Measurements from ENCODE around the gene KIAA0753.

The KIAA0753 gene

DNA sequence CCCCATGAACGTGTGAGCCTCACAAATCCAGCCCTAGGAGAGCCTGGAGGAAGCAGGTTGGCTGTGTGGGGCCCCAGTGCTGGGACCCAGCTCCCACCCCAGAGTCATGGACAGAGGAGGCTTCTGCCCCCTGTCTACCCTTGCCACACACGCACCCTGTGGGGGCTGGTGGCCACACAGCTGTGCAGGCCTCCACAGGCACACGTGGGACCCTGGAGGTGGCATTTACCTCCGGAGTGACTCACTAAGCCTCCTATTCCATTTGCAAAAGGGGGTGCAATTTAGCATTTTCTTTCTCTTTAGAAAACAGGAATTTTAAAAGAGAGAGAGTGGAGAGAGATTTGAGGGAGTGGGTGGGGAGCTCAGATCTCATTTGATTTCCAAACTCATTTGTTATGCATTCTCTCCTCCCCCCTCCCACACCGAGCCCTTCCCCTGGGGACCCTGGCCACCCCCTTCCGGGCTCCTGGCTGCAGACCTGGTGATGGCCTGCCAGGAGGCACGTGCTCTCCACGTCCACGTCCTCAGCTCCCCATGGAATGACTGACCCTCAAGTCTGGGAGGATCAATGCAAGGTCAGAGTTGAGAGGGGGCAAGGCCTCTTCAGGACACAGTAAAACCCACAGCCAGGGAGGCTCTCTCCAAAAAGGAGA lies 91.0 kb downstream of the KIAA0753 start:
- in situ Hi-C loops (cut with MboI; ENCODE audit: low sequenced_read_pairs) = no loop called here

GRCh38 chr17:6548578-6549330 lies 91.8 kb downstream of the KIAA0753 start:
- in situ Hi-C loops (cut with MboI; ENCODE audit: low sequenced_read_pairs) = no loop called here

DNA sequence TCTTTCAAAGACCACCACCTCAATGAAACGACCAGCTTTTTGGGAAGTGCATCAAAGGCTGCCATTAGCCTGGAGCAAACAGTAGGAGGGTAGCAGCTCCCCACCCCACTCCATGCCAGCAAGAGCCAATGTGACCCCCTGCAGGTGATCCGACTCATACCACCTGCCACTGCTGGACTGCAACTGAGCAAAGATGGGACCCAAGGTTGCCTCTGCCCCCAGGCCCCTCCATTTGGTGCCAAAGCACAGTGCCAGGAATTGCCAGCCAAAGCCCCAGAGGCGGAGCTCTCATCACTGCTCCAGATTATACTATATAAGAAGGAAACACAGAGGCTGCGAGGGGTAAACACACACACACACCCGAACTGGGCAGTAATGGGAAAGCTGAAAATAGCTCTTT lies 92.5 kb downstream of the KIAA0753 start:
- in situ Hi-C loops (cut with MboI; ENCODE audit: low sequenced_read_pairs) = no loop called here

- in situ Hi-C loops (cut with MboI; ENCODE audit: low sequenced_read_pairs) = no loop called here
These were observed 93.2 kb downstream of the KIAA0753 start for GRCh38 chr17:6547336-6547735.

DNA sequence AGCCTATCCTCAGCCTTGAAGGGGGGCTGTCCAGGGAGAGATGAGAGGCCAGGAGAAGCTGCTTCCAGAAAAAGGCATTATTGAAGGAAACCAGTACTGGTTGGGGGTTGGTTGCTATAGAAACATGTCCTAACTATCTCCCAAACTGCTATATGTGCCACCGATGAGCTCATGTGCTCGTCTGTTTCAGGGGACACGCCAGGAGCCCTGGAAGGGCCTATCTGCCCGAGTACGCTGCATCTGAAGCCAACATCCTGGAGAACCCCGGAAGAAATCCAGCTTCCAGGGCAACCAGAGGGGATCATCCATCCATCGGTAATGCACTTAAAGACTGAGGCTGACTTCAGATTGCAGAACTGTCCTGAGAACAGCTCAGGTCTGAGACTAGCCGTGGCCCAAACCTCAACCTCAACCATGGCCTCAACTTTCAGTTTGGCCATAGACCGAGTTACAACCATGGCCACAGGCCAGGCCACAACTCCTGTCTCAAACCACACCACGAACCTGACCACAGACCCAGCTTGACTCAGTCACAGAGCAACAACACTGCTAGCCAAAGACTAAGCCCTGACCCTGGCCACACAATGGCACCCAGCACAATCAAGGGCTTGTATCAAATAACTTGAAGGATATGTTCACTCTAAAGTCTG lies 94.3 kb downstream of the KIAA0753 start:
- in situ Hi-C loops (cut with MboI; ENCODE audit: low sequenced_read_pairs) = no loop called here

DNA sequence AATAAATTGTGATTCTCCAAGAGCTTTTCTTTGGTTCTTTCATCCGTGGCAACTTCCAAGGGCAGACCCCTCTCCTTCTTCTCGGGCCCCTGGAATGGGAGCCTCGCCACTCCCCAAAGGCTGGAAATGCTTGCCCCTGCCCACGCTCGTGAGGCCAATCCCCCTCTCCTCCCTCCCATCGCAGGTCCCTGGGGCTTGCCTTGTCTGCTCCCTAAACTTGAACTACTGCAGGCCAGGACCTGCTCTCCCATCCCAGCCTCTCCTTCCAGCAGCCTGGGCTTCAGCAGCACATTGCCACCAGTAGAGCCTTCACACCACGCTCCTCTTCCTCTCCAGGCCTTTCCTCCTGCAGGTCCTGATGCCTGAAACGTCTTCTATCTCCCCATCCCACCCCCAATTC lies 95.2 kb downstream of the KIAA0753 start:
- in situ Hi-C loops (cut with MboI; ENCODE audit: low sequenced_read_pairs) = no loop called here

GRCh38 chr17:6544011-6544370 lies 96.5 kb downstream of the KIAA0753 start:
- in situ Hi-C loops (cut with MboI; ENCODE audit: low sequenced_read_pairs) = no loop called here

DNA sequence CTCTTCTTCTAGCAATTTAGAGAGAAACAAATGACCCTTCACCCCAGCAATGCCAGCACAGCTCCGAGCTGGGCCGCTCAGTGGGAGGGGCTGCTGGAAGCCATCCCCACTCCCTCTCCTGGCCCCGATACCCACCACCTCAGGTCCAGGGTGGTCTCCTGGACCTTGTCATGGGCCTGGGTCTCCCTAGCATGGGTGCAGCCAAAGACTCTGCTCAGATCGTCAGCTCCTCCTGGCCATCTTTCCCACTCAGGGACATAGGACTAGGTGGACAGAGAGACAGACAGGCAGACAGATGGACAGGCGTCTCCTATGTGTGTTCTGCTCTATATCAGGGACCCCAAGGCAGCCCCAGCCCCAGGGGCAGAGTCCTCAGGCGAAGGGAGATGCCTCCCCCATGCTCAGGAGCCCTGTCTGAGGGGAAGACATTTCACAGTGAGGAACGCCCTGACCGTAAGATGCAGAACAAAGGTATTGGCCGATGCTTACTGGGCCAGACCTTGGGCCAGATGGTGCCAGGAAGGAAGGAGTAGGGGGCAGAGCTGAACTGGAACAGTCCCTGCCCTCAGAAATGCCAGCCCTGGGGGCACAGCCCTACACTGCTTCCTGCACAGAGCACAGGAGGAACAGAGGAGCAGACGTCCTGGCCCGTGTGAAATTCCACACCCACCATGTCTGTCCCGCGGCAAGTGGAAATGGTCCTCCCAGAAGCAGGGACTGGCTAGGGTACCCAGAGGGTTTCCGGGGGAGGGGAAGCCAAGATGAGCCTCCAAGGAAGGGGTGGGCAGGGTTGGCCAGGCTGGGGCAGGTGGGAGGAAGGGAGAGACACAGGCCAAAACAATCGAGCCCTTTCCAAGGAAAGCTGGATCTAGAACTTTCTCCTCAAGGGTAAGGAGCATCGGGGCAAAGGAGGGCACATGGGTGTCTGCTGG lies 97.2 kb downstream of the KIAA0753 start:
- in situ Hi-C loops (cut with MboI; ENCODE audit: low sequenced_read_pairs) = no loop called here

DNA sequence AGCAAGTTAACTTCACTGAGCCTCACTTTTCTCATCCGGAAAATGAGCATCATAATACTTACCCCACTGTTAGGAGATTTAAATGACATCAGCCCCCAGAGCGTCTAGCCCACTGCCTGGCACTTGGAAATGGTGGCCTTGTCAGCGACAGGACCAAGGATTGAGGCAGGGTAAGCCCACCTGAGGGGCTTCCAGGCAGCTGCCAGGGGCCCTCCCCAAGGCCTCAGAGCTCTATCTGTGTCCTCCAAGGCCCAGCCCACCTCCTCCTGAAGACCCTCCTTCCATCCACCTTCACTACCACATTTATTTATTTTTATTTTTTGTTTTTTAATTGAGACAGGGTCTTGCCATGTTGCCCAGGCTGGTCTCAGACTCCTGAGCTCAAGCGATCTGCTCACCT lies 97.9 kb downstream of the KIAA0753 start:
- in situ Hi-C loops (cut with MboI; ENCODE audit: low sequenced_read_pairs) = no loop called here

- in situ Hi-C loops (cut with MboI; ENCODE audit: low sequenced_read_pairs) = no loop called here
These were observed 98.6 kb downstream of the KIAA0753 start for GRCh38 chr17:6541886-6542285.

DNA sequence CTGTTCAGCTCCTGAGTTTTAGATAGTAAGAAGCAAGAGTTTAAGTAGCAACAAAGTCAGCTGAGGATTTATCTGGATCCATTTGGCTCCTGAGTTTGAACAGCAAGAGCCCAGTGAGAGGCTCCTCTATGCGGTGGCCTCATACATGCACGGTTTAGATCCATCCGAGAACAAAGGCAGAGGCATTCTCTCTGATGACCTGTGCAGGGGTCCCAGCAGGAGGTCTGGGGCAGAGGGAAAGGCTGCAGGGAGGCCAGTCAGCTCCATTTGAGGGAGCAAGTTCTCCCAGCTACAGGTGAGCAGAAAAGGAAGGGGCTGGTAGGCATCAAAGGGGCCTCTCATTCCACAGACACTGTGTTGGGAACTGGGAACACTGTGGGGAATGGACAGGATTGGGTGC lies 100.6 kb downstream of the KIAA0753 start:
- in situ Hi-C loops (cut with MboI; ENCODE audit: low sequenced_read_pairs) = no loop called here

- in situ Hi-C loops (cut with MboI; ENCODE audit: low sequenced_read_pairs) = no loop called here
These were observed 103.9 kb downstream of the KIAA0753 start for GRCh38 chr17:6536566-6537065.

DNA sequence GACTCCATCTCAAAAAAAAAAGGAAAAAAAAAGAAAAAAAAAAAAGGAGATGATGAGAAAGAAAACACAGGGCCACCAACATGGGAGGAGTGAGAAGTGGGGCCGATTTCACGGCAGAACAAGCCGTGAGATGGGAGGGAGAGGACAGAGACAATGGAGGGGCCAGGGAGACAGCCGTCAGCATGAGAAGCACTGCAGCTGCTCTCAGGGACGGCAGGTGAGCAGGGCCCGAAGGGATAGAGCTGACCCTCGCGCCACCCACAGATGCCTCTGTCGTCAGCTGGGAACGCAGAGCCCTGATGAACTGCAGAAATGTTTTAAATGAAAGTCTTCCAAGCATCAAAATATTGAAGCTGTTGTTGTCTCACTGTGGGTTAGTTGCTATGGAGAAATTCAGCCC lies 104.5 kb downstream of the KIAA0753 start:
- in situ Hi-C loops (cut with MboI; ENCODE audit: low sequenced_read_pairs) = no loop called here

- in situ Hi-C loops (cut with MboI; ENCODE audit: low sequenced_read_pairs) = no loop called here
These were observed 105.5 kb downstream of the KIAA0753 start for GRCh38 chr17:6534846-6535514.

- in situ Hi-C loops (cut with MboI; ENCODE audit: low sequenced_read_pairs) = no loop called here
These were observed 108.0 kb downstream of the KIAA0753 start for GRCh38 chr17:6532441-6532885.

- in situ Hi-C loops (cut with MboI; ENCODE audit: low sequenced_read_pairs) = no loop called here
These were observed 108.9 kb downstream of the KIAA0753 start for GRCh38 chr17:6531575-6531974.

- in situ Hi-C loops (cut with MboI; ENCODE audit: low sequenced_read_pairs) = no loop called here
These were observed 110.1 kb downstream of the KIAA0753 start for GRCh38 chr17:6530324-6530920.

DNA sequence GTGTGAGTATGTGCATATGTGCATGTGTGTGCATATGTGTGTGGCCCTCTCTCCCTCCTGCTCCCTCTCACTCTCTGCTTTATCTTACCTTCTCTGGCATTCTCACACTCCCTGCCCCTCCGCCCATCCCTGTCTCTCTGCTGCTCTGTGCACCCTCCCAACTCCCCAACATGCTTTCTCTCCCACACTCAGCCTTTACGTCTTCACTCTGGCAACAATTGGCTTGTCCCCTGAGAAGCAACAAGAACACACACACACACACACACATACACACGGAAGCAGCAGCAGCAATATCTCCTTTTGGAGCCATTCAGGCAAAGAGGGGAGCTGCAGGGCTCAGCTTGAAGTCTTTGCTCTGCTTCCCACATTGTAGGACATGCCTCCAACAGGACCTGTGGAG lies 112.0 kb downstream of the KIAA0753 start:
- in situ Hi-C loops (cut with MboI; ENCODE audit: low sequenced_read_pairs) = no loop called here
